Measurements from ENCODE around the gene ZFYVE28.

ZFYVE28 gene

DNA sequence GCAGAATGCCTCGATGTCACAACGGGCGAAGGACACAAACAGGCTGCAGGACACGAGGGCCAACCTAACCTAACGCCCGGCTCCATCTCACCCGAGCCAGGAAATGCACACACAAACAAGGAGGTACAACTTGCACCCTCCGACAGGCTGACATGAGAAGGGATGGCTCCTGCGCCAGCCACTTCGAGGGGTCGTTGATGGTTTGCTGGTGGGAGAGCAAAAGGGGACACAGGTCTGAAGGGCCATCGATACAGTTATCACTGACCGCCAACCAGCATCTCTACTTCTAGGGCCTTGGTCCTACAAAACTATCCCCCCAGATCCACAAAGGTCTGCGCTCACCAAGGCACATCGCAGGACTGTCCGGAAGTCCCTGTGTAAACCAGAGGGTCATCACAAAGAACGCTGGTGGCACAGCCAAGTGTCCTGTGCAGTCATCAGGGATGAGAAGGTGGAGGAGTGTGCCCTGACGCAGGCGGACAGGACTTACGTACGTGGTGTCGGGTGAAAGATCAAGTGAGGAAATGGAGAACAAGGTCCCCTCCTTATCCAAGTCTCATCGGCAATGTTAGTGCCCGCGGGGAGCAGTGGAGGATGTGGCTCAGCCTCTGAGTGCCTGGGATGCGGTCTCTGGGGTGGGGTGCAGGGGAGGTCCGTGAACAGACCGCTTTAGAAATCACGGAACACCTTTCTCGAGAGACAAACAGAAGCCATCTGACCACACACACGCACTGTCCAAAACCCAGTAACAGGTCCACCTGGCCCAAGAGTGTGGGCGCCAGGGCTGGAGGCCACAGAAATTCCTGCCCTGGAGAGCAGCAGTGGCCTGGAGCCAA lies 163.6 kb downstream of the ZFYVE28 start:
- no peak for FAIRE-seq
- DNase-seq (ENCODE audit: insufficient read length, low spot score): no peak

DNA sequence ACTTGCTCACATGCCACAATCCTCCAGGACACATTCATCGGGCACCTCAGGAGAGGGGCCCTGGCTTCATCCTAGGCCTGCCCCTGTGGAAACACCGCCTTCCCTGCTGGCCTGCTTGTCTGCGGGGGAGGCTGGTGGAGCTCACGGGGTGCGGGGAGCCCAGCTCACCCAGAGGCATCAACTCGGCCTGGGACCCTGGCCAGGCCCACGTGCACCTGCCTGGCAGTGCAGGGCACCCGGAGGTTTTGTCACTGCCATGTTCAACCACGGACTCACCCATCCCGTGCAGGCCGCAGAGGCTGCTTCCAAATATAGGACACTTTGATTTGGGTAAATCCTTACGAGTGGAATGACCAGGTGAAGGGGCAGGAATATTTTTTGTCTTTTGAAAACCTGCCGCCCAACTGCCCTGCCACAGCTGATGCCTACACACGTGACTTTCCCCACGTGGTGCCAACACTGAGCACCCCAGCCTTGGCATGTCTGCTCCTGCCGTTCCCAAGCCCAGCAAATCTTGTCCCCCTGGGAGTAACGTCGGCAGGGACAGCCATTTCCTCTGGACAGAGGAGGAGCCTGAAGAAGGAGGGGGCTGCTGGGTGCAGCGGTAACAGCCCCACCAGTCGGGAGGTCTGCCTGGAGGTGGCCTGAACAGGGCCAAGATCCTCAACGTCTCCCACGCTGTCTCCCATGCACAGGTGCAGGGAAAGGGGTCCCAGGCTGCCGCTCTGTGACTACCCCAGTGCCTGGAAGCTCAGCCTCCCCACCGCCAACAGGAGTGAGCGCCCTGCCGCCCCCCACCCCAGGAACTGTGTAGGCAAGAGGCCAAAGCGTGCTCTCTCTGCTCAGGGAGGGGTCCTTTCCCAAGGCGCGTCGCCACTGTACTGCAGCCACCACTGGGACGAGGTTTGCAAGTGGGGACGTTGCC lies 165.0 kb downstream of the ZFYVE28 start:
- DNase-seq (ENCODE audit: insufficient read length, low spot score): no peak
- FAIRE-seq: no peak

DNA sequence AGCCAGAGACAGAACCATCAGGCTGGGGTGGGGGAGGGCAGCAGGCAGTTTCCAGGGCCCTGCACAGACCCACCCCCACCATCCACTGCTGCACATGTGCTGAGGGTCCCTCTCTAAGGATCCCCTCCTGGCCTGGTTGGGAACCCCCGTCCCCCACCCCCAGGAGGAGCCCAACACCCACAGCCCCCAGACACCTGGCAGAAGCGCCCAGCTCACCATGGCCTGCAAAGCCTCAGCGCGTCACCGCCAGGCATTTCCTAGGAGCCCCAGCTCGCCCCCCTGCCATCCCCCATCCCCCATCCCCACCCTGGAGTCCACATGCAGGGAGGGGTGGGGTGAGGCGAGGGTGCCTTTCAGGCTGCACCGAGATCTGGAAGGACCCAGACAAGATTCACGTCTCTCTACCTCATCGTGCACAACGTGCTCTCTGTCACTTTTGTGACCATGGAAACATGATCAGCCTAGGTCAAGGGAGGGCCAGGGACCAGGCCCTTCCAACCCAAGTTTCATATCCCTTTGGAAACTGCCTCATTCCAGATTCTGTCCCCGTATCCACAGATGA lies 165.8 kb downstream of the ZFYVE28 start:
- FAIRE-seq (no peak), DNase-seq (ENCODE audit: insufficient read length, low spot score) (no peak)

DNA sequence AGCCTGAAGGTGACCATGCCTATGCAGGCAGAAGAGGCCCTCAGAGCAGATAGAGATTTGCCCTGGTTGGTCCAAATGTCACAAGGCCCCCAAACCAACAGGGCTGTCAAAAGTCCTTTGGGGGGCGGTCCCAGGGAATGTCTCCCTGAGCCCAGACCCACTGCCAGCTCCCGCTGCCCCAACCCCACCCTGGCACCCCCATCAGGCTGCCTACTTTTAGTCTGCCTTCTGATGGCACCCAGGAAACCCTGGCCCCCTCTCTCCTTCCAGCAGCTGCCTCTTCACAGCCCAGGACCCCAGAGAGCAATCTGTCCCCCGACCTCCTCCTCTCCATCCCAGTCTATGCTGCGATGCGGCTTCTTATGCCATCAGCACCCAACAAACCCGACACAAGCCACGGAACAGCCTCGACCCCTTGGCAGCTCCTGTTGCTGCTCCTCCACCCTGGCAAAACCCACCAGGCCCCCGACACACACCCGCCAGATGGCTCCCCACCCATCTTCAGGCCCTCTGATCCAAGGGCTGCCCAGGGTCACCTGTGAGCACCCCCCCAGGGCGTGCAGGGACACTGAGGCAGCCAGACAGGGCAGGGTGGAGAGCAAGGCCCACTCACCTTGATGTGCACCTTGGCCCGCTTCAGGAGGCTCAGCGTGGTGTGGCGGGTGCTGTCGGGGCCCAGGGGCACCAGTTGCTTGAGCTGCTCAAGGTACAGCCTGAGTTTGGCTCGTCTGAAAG lies 166.5 kb downstream of the ZFYVE28 start:
- FAIRE-seq (no peak), DNase-seq (ENCODE audit: insufficient read length, low spot score) (no peak)

DNA sequence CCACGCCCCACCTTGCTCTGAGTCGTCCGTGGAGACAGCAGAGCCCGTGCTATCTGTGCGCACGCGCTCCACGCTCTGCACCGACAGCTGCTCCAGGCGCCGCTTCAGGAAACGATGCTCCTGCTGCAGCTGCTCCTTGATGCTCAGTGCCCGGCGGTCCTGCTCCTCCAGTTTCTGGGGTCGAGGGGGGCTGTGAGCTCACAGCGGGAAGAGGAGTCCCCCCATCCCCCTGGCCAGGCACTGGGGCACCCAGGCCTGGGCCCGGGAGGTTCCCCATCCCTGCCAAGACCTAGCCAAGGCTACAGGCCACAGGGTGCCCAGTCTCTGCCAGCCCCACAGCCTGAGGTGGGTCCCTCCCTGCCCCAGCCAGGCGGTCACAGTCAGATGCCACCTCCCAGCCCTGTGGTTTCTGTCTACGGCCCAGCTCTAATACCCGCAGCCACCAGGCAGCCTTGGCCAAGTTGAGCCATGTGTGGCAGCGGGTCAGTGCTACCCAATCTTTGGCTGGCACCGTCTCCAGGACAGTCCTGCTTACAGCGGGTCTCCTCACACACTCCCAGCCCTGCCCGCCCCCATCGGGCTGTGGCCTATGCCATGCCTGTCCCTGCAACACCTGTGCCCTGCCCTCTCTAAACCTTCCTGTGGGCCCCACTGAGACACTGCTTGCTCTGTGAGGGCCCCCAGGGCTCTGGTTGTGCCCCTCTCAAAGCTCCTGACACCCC lies 167.2 kb downstream of the ZFYVE28 start:
- peak; percentile 16 for FAIRE-seq

DNA sequence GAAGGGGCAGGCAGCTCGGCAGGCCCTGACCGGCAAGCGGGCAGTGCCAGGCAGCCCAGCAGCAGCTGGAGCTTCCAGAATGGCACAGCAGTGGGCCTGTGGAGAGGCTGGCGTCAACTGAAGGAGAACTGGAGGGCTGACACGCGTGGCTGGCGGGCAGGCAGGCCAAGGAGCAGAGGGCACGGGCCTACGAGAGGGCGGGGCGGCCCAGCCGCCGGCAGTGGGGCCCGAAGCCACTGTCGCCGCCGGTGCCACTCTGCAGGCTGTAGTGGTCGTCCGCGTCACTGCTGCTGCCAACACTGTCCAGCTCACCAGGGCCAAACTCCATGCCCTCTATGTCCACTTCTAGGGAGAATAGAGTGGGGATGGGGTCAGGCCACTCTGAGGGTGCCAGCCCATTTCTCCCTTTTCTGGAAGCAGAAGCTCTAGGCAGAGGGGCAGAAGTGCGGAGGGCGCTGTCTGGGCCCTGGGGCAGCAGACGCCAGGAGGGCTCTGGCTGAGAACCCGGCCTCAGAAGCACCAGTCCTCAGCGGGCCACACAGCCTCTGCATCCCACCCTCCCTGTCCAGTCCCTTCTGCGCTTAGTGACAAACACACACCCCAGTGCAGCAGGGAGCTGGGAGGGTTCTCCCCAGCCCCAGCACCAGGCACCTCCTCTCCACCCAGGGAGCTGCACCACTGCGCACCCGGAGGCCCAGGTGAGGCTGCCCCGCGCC lies 167.9 kb downstream of the ZFYVE28 start:
- DNase-seq (ENCODE audit: insufficient read length, low spot score) (no peak), FAIRE-seq (no peak)

More for the DNA sequence above, 167.2 kb downstream of the ZFYVE28 start:
- no peak for DNase-seq (ENCODE audit: insufficient read length, low spot score)

DNA sequence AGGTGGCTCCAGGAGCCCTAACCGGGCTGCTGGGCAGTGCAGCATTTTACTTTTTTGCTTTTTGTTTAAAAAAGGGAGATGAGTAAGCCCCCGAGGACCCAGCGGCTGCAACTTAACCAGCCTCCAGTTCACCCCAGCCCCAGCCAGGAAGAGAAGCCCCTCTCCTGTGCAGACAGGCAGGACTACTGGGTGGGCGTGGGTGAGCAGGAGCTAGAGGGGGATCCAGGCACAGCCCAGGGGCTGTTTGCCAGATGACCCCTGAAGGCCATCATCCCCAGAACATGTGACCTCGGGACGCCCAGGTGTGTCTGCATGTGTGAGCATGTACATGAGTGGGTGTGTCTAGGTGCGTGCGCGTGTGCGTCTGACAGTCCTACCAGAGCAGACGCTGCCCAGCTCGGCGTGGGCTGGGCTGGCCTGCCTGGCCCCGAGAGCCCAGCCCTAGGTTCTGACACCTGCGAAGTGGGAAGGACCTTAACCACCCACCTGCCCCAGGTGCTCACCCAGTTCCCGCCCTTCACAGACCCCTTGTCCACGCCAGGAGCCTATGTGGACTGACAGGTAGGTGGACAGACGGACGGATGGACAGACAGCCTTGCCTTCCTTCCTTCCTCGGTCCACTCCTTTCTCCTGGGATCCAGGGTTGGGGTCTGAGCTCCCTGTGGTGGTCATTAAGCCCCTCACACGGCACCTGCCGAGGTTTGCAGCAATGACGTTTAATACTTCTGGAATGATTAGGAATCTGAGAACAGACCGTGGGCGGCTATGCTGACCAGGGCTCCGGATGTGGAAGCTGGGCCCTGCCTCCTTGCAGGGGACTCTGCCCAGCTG lies 168.7 kb downstream of the ZFYVE28 start:
- no peak for FAIRE-seq
- no peak for DNase-seq (ENCODE audit: insufficient read length, low spot score)

DNA sequence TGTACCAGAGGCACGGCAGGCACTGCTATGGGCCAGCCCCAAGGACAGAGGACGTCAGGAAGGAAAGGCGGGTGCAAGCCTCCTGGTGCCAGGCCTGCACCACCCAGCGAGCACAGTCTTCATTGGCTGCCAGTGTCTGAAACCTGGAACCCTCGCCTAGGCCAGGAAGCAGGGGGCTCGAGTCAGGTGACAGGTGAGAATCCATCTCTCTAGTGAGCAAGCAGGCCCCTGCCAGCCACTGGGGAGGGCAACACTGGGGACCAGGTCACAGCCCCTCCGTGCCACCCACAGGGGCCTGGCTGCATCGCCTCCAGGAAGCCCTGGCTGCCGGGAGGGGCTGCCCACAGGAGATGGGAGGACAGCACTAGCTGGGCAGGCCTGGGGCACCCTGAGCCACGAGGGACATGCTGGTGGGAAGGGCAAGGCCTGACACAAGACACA lies 169.6 kb downstream of the ZFYVE28 start:
- FAIRE-seq (no peak), DNase-seq (ENCODE audit: insufficient read length, low spot score) (no peak)

DNA sequence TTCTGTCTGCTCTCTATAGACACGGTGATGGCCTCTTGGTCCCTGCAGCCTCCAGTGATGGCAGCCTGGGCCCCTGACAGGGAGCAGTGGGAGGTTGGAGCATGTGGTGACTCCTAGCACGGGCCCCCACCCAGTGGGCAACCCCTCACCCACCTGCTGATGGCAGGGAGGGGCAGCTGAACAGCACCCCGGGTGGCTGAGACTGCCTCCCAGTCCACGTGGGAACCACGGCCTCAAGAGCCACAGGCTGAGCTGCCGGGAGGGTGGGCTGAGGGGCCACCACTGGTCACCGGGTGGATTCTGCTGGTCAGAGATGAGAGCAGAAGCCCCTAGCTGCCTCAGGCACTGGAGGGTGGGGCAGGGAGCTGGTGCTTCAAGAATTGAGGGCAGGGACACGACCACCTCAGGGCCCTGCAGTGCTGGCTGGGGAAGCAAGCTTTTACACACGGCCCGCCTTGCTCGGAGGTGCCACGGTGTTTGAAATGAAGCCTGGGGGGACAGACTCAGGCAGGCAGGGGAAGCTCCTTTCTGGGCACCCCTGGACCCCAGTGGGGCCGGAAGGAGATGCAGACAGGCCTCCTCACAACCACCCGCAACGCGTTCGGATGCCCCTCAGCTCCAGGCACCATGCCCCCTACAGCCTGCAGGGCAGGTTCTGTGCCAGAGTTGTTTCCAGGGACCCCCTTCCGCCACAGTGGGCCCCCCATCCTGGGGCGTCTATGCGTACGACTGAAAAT lies 170.2 kb downstream of the ZFYVE28 start:
- no peak for FAIRE-seq
- DNase-seq (ENCODE audit: insufficient read length, low spot score): no peak

DNA sequence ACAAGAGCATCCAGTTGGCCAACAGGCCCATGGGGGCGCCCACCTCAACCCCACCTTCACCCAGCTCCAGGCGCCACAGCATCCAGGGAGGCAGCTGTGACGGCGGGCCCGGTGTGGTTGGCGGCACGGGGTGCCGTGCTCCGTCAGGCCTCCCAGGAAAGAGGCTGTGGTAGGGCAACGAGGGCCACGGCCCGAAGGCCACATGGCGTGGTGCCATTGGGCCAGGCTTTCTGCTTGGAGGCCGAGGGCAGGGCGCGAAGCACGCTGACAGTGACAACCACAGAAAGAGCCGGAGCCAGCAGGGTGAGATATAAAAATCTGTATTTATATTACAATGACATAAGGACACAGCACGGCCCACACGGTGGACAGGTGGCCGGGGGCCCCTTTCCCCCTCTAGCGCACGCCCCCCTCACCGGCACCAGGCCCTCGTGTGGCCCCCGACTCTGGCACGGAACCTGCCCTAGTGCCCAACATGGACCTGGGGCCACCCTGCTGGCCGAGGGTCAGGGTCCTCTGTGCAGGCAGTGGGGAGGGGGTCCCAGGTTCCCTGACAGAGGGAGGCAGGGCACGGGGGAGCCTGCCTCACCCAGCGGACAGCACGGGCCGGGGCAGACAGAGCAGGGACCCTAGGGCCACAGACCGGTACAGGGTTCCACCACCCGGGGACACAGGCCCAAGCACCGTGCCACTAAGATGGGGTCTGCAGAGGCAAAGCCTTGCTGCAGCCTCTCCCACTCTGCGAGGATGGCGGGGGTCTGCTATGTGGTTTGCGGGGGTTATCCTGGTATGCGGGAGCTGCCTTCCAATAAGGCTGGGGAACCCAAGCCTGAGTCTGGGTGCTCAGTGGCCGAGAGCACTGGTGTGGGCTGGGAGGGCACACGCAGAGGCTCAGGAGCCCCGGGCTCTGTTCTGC lies 171.1 kb downstream of the ZFYVE28 start:
- DNase-seq (ENCODE audit: insufficient read length, low spot score): no peak
- no peak for FAIRE-seq

DNA sequence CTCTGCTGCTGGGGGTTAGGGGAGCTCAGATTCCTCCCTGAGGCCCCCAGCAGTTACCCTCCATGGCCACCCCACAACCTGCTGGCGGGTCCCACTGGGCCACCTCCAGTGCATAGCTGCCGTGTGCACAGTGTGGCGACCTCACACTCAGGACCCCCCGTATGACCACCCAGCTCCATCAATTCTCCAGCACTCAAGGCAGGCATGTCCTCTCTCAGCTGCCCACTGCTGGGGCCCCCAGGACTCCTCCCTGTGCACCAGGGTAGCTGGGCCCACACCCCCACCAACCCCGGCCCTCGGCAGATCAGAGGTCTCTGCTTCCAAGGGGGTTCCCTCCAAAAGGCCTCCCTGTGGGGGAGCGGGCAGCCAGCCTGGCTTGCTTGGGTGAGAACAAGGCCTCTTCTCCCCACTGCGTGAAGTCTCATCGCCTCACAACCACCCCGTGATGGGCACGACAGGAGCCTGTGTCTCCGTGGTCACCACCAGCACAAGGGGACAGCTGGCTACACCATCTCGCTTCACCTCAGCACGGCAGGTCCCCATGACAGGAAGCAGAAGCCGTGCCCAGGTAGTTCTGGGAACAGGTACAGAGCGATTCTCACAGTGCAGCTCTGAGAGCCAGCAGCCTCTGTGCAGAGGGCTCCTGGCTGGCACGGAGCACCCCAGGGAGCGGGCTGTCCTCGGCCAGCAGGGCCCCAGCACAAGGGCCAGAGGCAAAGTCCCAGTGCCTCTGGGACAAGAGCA lies 171.9 kb downstream of the ZFYVE28 start:
- DNase-seq (ENCODE audit: insufficient read length, low spot score) (no peak), FAIRE-seq (no peak)

DNA sequence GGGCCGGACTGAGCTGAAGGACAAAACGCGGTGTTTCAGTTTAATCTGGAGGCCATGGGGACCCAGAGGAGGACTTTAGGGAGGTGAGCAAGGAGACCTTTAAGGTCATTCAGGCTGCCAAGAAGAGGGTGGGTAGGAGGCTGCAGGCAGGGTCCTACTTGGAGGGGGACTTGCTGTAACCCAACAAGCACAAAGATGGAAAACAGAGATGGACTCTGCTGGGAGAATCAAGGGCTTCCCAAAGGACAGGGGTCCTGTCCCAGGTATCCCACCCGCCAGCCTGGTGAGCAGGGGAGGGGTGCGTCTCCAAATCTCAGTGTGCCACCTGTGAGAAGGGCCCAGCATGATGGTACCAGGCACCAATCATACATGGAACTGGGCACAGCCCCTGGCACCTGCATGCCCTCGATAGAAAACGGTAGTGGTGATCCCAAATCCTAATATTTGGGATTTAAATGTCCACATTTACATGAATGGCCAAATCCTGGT lies 172.6 kb downstream of the ZFYVE28 start:
- FAIRE-seq (no peak), DNase-seq (ENCODE audit: insufficient read length, low spot score) (no peak)

DNA sequence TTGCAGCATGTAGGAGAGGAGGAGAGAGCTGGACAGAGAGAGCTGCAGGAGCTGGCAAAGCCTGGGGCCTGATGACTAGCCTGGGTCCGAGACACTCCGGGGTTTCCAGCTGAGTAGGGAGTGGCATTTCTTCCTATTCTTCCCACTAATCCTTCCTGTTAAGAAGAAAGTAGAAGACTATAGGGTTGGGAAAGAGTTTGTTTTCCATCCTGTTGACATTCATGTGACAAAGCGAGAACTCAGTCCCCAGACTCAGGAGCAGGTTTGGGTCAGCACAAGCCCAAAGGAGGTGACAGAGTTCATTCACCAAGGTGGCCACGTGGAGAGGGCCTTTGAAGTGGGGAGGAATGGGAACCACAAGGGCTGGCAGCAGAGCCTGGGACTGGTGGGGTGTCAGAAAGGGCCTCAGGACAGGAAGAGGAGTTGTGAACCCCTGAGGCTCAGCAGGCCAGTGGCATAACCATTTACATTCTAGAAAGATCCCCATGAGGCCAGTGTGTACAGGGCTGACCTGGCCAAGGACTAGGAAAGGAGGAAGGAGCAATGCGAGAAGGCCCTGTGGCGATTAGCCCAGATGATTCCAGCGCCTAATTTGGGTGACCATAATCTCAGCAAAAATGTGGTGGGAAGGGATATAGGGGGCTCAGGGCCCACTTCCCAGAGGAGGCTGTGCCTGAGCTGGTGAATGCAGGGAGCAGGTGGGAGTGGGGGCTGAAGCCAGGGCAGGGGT lies 173.2 kb downstream of the ZFYVE28 start:
- DNase-seq (ENCODE audit: insufficient read length, low spot score) (no peak), FAIRE-seq (no peak)

DNA sequence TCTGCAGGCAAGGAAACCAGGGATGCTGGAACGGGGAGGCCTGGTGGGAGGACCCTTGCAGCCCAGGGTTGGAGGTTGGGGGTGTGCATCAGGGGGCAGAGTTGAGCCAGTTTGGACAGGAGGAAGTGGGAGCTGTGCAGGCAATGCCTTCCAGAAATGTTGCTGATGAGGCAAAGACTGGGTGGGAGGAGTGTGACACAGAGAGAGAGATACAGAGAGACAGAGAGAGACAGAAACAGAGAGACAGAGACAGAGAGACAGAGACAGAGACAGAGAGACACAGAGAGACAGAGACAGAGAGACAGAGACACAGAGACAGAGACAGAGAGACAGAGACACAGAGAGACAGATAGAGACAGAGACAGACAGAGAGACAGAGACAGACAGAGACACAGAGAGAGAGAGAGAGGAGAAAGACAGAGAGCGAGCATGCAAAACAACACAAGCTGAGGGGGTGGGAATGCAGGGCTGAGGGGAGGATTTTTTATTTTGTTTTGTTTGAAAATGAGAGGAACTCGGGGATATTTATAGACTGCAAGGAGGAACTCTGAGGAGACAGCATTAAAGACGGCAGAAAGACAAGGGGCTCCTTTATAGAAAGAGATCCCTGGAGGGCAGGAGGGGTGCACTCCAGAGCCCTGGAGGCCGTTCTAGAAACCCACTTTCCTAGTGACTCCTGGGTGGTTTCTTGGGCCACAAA lies 174.6 kb downstream of the ZFYVE28 start:
- no peak for FAIRE-seq
- DNase-seq (ENCODE audit: insufficient read length, low spot score): no peak

Data from HTR-8/SVneo (cell line).